ENCODE measurements around the gene TANC2. TPM values are rescaled to one million over a fixed set of nuclear protein-coding genes. Genes with fewer than 3 reads are reported as not detected.

Gene TANC2
- 10 to 100 TPM in 1 of 2 experiments, 1 to 10 TPM in 1; 9.8 to 10.1 TPM for total RNA-seq

DNA sequence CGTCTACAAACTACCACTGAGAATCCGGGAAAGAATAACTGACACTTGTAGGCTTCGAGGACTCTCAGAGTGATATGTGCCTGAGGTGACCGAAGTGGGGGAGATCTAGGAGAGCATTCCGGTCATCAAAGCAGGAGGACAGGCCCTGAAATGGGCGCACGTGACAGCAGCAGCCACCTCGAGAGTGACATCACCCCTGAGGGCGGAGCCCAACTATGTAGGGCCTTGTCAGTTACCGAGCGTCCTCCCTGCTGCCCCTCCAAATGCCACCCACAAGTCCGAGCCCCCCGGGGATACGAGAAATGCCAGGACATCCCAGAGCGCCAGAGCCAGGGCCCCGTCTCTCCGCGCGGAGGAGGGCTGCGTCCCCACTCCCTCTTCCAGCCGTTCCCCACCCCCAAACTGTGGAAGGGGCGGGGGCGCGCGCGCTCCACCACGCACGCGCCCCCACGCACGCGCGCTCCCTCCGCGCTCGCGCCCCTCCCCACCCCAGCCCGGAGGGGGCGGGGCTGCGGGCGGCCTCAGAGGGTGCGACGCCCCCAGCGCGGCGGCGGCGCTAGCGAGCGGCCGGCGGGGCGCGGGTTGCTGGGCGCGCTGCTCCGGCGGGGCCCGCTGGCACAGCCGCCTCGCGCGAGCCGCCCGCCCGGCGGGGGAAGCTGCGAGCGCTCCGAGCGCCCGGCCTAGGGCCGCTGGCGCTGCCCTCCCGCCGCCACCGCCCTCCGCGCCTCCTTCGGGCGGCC, at the start of gene TANC2:
Gene TANC2, plus strand, starts transcription at position 550 of the 740 bp plus-strand sequence. CDS start 43,325 bp downstream, outside the sequence.
- Mint-ChIP-seq H3K9me3 (no peaks in the 10 kb centered on the region), H3K27me3 (peaks cover 54% of the 10 kb centered on the region), H3K36me3 (ENCODE audit: low read depth) (no peaks in the 10 kb centered on the region), H3K27ac (peak within 1 kb of the TSS; percentile 92), H3K4me1 (peaks cover 28% of the 10 kb centered on the region), H3K4me3 (peak within 1 kb of the TSS; percentile 82)
- peak; percentile 81 for DNase-seq
- CTCF ChIA-PET = no interaction called here
- POLR2A ChIA-PET = interaction anchor here (0.6 kb wide), 1 partner anchor 67 kb away, joined by 3 read pairs; no protein-coding TSS in a partner anchor

- POLR2A ChIA-PET = no interaction called here
- no peaks in the 10 kb centered on the region for H3K4me1 Mint-ChIP-seq
- no peaks in the 10 kb centered on the region for H3K36me3 Mint-ChIP-seq (ENCODE audit: low read depth)
- H3K27me3 Mint-ChIP-seq = peaks cover 16% of the 10 kb centered on the region
- no peak overlapping the region for H3K27ac Mint-ChIP-seq
- no peak for DNase-seq
- no peaks in the 10 kb centered on the region for H3K9me3 Mint-ChIP-seq
- CTCF ChIA-PET = interaction anchor here (0.6 kb wide), 1 partner anchor 42 kb away, joined by 3 read pairs; no protein-coding TSS in a partner anchor
- no peak overlapping the region for H3K4me3 Mint-ChIP-seq
These were observed 49.1 kb upstream of the TANC2 start for GRCh38 chr17:62916684-62917571.

DNA sequence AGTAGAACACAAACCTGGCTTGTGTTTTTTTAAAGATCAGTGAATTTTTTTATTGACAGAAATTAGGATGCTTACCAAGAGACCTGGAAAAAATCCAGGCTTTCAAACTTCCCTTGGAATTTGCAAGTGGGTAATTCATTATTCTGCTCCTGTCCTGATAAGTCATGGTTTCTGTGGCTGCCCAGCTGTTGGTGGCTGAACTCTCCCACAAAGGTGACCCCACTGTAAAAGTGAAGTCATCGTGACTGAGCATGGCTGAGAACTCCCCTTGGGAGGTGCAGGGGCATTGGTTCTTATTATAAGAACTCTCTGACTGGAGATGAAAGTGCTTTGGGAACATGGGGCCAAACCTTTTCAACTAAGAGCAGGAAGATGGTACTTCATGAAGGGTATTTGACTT, 46.6 kb upstream of the TANC2 start:
- ChIA-PET CTCF (no interaction called here), POLR2A (no interaction called here)
- H3K9me3 Mint-ChIP-seq = no peaks in the 10 kb centered on the region
- no peak overlapping the region for H3K4me3 Mint-ChIP-seq
- no peaks in the 10 kb centered on the region for H3K4me1 Mint-ChIP-seq
- no peak overlapping the region for H3K27ac Mint-ChIP-seq
- H3K36me3 Mint-ChIP-seq (ENCODE audit: low read depth) = no peaks in the 10 kb centered on the region
- H3K27me3 Mint-ChIP-seq = peaks cover 11% of the 10 kb centered on the region
- no peak for DNase-seq

- Mint-ChIP-seq H3K9me3 (no peaks in the 10 kb centered on the region), H3K27me3 (peaks cover 11% of the 10 kb centered on the region), H3K36me3 (ENCODE audit: low read depth) (no peaks in the 10 kb centered on the region), H3K4me1 (no peaks in the 10 kb centered on the region), H3K27ac (no peak overlapping the region), H3K4me3 (no peak overlapping the region)
- CTCF ChIA-PET = no interaction called here
- POLR2A ChIA-PET = no interaction called here
- no peak for DNase-seq
These were observed 45.7 kb upstream of the TANC2 start for GRCh38 chr17:62920300-62920699.

- H3K27ac Mint-ChIP-seq = no peak overlapping the region
- CTCF ChIA-PET = no interaction called here
- H3K4me1 Mint-ChIP-seq = no peaks in the 10 kb centered on the region
- H3K27me3 Mint-ChIP-seq = peaks cover 11% of the 10 kb centered on the region
- H3K9me3 Mint-ChIP-seq = no peaks in the 10 kb centered on the region
- no peaks in the 10 kb centered on the region for H3K36me3 Mint-ChIP-seq (ENCODE audit: low read depth)
- no peak for DNase-seq
- POLR2A ChIA-PET = no interaction called here
- H3K4me3 Mint-ChIP-seq = no peak overlapping the region
These were observed 44.2 kb upstream of the TANC2 start for GRCh38 chr17:62921817-62922216.

DNA sequence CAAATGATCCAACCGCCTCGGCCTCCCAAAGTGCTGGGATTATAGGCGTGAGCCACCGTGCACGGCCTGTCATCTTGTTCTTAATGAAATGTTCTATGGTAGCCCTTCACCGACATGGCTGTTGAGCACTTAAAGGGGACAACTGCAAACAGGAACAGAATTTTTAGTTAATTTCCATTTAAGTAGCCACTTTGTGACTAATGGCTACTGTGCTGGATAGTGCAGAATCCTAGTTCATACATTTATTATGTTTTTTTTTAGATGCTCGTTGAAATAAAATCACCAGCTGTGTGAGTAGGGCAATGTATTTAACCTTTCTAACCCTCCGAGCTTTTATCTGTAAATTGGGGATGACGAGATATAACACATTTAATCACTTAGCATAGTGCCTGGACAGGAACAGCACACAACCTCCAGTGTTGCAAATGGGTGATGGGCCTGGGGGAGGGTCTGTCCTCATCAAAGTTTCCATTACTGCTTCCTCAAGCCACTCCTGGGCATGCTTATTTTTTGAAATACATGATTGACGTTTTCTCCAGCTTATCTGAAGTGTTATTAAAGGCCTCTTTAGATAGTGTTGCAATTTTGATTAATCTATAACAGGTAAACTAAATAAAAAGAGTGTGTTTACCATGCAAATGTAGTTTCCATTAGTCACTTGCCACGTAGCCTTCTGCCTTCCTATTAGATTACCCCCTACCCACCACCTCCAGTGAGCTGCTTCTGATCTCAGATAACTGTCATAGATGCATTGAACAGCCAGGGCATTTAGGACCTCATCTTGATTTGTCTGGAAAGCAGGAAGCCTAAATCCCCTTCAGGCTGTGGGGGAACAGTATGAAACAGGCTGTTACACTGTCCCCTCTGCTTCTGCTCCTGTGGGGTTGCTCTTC, 42.5 kb upstream of the TANC2 start:
- ChIA-PET POLR2A (interaction anchor here (0.6 kb wide), 1 partner anchor 582 kb away, joined by 3 read pairs; no protein-coding TSS in a partner anchor), CTCF (no interaction called here)
- no peak for DNase-seq
- H3K4me1 Mint-ChIP-seq = no peaks in the 10 kb centered on the region
- H3K27me3 Mint-ChIP-seq = peaks cover 11% of the 10 kb centered on the region
- H3K27ac Mint-ChIP-seq = no peak overlapping the region
- H3K9me3 Mint-ChIP-seq = no peaks in the 10 kb centered on the region
- H3K36me3 Mint-ChIP-seq (ENCODE audit: low read depth) = no peaks in the 10 kb centered on the region
- H3K4me3 Mint-ChIP-seq = no peak overlapping the region

DNA sequence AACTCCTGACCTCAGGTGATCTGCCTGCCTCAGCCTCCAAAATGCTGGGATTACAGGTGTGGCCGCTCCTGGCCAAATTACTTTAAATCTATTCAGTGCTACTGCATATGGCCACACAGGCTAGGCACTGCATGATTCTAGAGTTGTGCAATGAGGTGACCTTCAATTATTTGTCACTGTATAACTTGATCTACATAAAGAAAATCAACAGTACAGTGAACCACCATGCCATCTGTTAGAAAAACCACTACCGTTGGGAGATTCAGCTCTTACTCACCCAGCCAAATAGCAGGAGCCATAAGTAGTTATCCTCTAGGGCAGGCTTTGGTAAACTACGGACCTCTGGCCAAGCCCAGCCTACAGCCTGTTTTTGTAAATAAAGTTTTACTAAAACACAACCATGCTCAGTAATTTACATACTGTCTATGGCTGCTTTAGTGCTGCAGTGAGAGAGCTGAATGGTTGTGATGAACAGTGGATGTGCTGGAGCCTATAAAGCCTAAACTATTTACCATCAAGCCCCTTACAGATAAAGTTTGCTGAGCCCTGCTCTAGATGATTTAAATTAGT, 40.7 kb upstream of the TANC2 start:
- Mint-ChIP-seq H3K9me3 (no peaks in the 10 kb centered on the region), H3K36me3 (ENCODE audit: low read depth) (no peaks in the 10 kb centered on the region), H3K4me1 (no peaks in the 10 kb centered on the region), H3K27me3 (peaks cover 8% of the 10 kb centered on the region), H3K4me3 (no peak overlapping the region), H3K27ac (no peak overlapping the region)
- no peak for DNase-seq
- CTCF ChIA-PET = no interaction called here
- POLR2A ChIA-PET = no interaction called here

DNA sequence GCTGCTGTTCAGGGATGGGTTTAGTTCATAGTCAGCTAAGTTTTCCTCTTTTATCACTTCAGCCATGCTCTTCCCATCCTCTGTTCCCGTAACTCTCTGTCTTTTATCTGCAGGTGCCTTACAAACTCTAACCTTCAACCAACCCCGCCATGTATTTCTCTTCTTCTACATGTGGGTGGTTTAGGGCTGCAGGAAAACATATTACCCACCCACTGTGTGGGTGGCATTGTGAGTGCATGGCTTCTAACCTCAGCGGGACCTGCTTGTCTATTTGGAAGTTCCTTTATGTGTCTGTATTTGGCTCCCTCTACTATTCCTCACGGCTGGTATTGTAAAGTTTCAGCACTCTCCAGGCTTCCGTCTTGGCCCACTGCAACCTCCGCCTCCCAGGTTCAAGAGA, 39.0 kb upstream of the TANC2 start:
- peaks cover 12% of the 10 kb centered on the region for H3K27me3 Mint-ChIP-seq
- H3K9me3 Mint-ChIP-seq = no peaks in the 10 kb centered on the region
- H3K27ac Mint-ChIP-seq = no peak overlapping the region
- no peak for DNase-seq
- H3K4me3 Mint-ChIP-seq = no peak overlapping the region
- ChIA-PET POLR2A (no interaction called here), CTCF (no interaction called here)
- H3K4me1 Mint-ChIP-seq = no peaks in the 10 kb centered on the region
- H3K36me3 Mint-ChIP-seq (ENCODE audit: low read depth) = no peaks in the 10 kb centered on the region

DNA sequence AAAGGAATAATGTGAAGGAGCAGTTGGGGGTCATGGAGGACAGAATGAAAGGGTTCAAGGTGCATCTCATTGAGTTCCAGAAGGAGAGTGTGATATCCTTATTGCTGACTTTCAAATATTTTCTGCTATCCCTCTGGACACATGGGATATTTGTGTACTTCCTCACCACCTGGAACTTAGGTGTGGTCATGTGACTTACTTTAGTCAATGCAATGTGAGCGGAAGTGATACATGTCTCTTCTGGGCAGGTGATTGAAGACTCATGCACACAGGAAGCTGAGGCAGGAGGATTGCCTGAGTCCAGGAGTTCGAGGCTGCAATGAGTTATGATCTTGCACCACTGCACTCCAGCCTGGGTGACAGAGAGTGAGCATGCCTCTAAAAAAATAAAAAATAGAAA, 36.7 kb upstream of the TANC2 start:
- Mint-ChIP-seq H3K9me3 (no peaks in the 10 kb centered on the region), H3K27ac (no peak overlapping the region), H3K36me3 (ENCODE audit: low read depth) (no peaks in the 10 kb centered on the region), H3K4me3 (no peak overlapping the region), H3K4me1 (no peaks in the 10 kb centered on the region), H3K27me3 (peaks cover 16% of the 10 kb centered on the region)
- CTCF ChIA-PET = no interaction called here
- no peak for DNase-seq
- POLR2A ChIA-PET = no interaction called here

GRCh38 chr17:62931101-62931500, 34.9 kb upstream of the TANC2 start:
- Mint-ChIP-seq H3K4me1 (no peaks in the 10 kb centered on the region), H3K27me3 (peaks cover 16% of the 10 kb centered on the region), H3K27ac (no peak overlapping the region), H3K36me3 (ENCODE audit: low read depth) (no peaks in the 10 kb centered on the region), H3K4me3 (no peak overlapping the region), H3K9me3 (no peaks in the 10 kb centered on the region)
- ChIA-PET CTCF (no interaction called here), POLR2A (no interaction called here)
- no peak for DNase-seq

GRCh38 chr17:62933501-62934385, 32.3 kb upstream of the TANC2 start:
- DNase-seq = no peak
- Mint-ChIP-seq H3K27me3 (peaks cover 26% of the 10 kb centered on the region), H3K9me3 (no peaks in the 10 kb centered on the region), H3K4me3 (no peak overlapping the region), H3K4me1 (no peaks in the 10 kb centered on the region), H3K27ac (no peak overlapping the region), H3K36me3 (ENCODE audit: low read depth) (no peaks in the 10 kb centered on the region)
- ChIA-PET POLR2A (no interaction called here), CTCF (no interaction called here)

GRCh38 chr17:62935098-62935497, 30.9 kb upstream of the TANC2 start:
- POLR2A ChIA-PET = no interaction called here
- CTCF ChIA-PET = no interaction called here
- H3K4me3 Mint-ChIP-seq = no peak overlapping the region
- peaks cover 34% of the 10 kb centered on the region for H3K27me3 Mint-ChIP-seq
- no peaks in the 10 kb centered on the region for H3K4me1 Mint-ChIP-seq
- H3K27ac Mint-ChIP-seq = no peak overlapping the region
- H3K9me3 Mint-ChIP-seq = peaks cover 4% of the 10 kb centered on the region
- no peak for DNase-seq
- H3K36me3 Mint-ChIP-seq (ENCODE audit: low read depth) = no peaks in the 10 kb centered on the region
